ENCODE measurements around the gene RAP1GAP2.

Gene RAP1GAP2

GRCh38 chr17:2912754-2913153 is 116.5 kb downstream of the RAP1GAP2 start:
- Histone ChIP-seq H3K27ac (ENCODE audit: low read length) (no peak overlapping the region), H4K20me1 (ENCODE audit: insufficient read depth, low read length) (no peaks in the 10 kb centered on the region), H3K79me2 (ENCODE audit: low read length) (no peaks in the 10 kb centered on the region), H2AFZ (ENCODE audit: low read length) (no peak overlapping the region), H3K9ac (ENCODE audit: low read length) (no peak overlapping the region), H3K9me2 (replicated peaks; ENCODE audit: insufficient read depth, low read length) (no peaks in the 10 kb centered on the region), H3K4me3 (ENCODE audit: low read length) (no peak overlapping the region), H3F3A (ENCODE audit: insufficient read depth, low read length) (no peaks in the 10 kb centered on the region), H3K27me3 (replicated peaks; ENCODE audit: insufficient read depth, low read length) (peaks cover 34% of the 10 kb centered on the region), H3K9me3 (replicated peaks; ENCODE audit: insufficient read depth, low read length) (no peaks in the 10 kb centered on the region), H3K36me3 (replicated peaks; ENCODE audit: insufficient read depth, low read length) (no peaks in the 10 kb centered on the region), H3K4me1 (ENCODE audit: low read length) (no peaks in the 10 kb centered on the region), H3K4me2 (ENCODE audit: low read depth, low read length) (no peak overlapping the region)
- DNase-seq, result no peak
- TF ChIP-seq CTCF (IDR thresholded peaks at IDR 0.05; ENCODE audit: low read length), result no peak
- no peak for TF ChIP-seq EZH2phosphoT487 (IDR thresholded peaks at IDR 0.05; ENCODE audit: low read length)
- no peak for TF ChIP-seq EZH2 (optimal IDR thresholded peaks at IDR 0.05; ENCODE audit: low read depth, low read length)

- TF ChIP-seq EZH2 (optimal IDR thresholded peaks at IDR 0.05; ENCODE audit: low read depth, low read length) (no peak), CTCF (IDR thresholded peaks at IDR 0.05; ENCODE audit: low read length) (no peak), EZH2phosphoT487 (IDR thresholded peaks at IDR 0.05; ENCODE audit: low read length) (no peak)
- Histone ChIP-seq H2AFZ (ENCODE audit: low read length) (no peak overlapping the region), H3K9me3 (replicated peaks; ENCODE audit: insufficient read depth, low read length) (no peaks in the 10 kb centered on the region), H3K4me3 (ENCODE audit: low read length) (no peak overlapping the region), H3K27me3 (replicated peaks; ENCODE audit: insufficient read depth, low read length) (peaks cover 49% of the 10 kb centered on the region), H3K9me2 (replicated peaks; ENCODE audit: insufficient read depth, low read length) (no peaks in the 10 kb centered on the region), H3K9ac (ENCODE audit: low read length) (no peak overlapping the region), H3F3A (ENCODE audit: insufficient read depth, low read length) (no peaks in the 10 kb centered on the region), H3K4me2 (ENCODE audit: low read depth, low read length) (no peak overlapping the region), H4K20me1 (ENCODE audit: insufficient read depth, low read length) (no peaks in the 10 kb centered on the region), H3K4me1 (ENCODE audit: low read length) (no peaks in the 10 kb centered on the region), H3K79me2 (ENCODE audit: low read length) (no peaks in the 10 kb centered on the region), H3K27ac (ENCODE audit: low read length) (no peak overlapping the region), H3K36me3 (replicated peaks; ENCODE audit: insufficient read depth, low read length) (no peaks in the 10 kb centered on the region)
- no peak for DNase-seq
These were observed 120.2 kb downstream of the RAP1GAP2 start for GRCh38 chr17:2916461-2916860.

GRCh38 chr17:2921443-2921842 is 125.2 kb downstream of the RAP1GAP2 start:
- TF ChIP-seq EZH2phosphoT487 (IDR thresholded peaks at IDR 0.05; ENCODE audit: low read length), result no peak
- no peak for TF ChIP-seq EZH2 (optimal IDR thresholded peaks at IDR 0.05; ENCODE audit: low read depth, low read length)
- no peak for TF ChIP-seq CTCF (IDR thresholded peaks at IDR 0.05; ENCODE audit: low read length)
- Histone ChIP-seq H3K9me2 (replicated peaks; ENCODE audit: insufficient read depth, low read length) (no peaks in the 10 kb centered on the region), H3K27me3 (replicated peaks; ENCODE audit: insufficient read depth, low read length) (peaks cover 76% of the 10 kb centered on the region), H3K9me3 (replicated peaks; ENCODE audit: insufficient read depth, low read length) (no peaks in the 10 kb centered on the region), H3K79me2 (ENCODE audit: low read length) (no peaks in the 10 kb centered on the region), H3K27ac (ENCODE audit: low read length) (no peak overlapping the region), H2AFZ (ENCODE audit: low read length) (no peak overlapping the region), H3K4me2 (ENCODE audit: low read depth, low read length) (no peak overlapping the region), H4K20me1 (ENCODE audit: insufficient read depth, low read length) (no peaks in the 10 kb centered on the region), H3K4me3 (ENCODE audit: low read length) (no peak overlapping the region), H3K4me1 (ENCODE audit: low read length) (no peaks in the 10 kb centered on the region), H3K36me3 (replicated peaks; ENCODE audit: insufficient read depth, low read length) (no peaks in the 10 kb centered on the region), H3K9ac (ENCODE audit: low read length) (no peak overlapping the region), H3F3A (ENCODE audit: insufficient read depth, low read length) (no peaks in the 10 kb centered on the region)
- DNase-seq, result no peak

All from MM.1S (cell line).